Activated CD4-positive, alpha-beta T cell treated with anti-CD3 and anti-CD28 coated beads, Interleukin-2, amount 50 U/mL, for 16 hours (primary cell): ENCODE results near the gene HDAC10.
A peak's percentile ranks its signal among the peaks of the same experiment; 100 is the strongest.

Source experiments
- DNase-seq: peaks from one replicate; pipeline ENCODE4 v3.0.0-alpha.2; 2020

The HDAC10 gene, protein sequence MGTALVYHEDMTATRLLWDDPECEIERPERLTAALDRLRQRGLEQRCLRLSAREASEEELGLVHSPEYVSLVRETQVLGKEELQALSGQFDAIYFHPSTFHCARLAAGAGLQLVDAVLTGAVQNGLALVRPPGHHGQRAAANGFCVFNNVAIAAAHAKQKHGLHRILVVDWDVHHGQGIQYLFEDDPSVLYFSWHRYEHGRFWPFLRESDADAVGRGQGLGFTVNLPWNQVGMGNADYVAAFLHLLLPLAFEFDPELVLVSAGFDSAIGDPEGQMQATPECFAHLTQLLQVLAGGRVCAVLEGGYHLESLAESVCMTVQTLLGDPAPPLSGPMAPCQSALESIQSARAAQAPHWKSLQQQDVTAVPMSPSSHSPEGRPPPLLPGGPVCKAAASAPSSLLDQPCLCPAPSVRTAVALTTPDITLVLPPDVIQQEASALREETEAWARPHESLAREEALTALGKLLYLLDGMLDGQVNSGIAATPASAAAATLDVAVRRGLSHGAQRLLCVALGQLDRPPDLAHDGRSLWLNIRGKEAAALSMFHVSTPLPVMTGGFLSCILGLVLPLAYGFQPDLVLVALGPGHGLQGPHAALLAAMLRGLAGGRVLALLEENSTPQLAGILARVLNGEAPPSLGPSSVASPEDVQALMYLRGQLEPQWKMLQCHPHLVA

DNA sequence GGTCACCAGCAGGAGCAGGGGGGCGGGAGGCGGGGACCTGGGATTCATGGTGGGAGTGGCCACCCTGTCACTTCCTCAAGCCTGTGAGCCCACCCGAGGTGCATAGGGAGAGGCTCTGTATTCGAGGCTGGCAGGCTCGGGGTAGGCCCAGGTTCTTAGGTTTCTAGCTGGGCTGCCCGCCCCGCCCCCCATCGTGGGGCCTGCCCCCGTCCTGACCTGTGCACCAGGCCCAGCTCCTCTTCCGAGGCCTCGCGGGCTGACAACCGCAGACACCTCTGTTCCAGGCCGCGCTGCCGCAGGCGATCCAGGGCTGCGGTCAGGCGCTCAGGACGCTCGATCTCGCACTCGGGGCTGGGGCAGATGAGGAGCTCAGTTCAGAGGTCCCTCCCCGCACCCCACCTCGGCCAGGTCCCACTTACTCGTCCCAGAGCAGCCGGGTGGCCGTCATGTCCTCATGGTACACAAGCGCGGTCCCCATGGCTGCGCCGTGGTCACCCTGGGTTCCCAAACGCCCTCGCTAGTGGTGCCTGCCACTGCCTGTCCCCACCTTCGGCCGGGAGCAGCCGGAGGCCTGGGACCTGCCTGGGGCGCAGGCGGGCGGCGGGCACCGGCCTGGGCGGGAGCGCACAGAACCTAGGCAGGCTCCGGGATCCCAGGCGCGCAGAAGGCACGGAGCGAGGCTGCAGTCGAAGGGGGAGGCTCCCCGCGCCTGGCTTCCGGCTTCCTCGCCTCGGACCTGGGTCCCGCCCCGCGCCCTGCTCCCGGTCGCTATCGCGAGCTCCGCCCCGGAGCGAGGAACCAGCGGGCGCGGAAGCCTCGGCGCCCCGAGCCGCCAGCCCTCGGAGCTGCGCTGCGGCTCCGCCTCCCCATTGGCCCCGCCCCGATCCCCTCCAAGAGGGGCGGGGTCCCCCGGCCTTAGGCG is at the start of gene HDAC10:
TSS of gene HDAC10 (minus strand) at position 711 of the 922 bp plus-strand sequence. CDS start at position 478, 233 bp downstream.
- peak; percentile 87 for DNase-seq

DNA sequence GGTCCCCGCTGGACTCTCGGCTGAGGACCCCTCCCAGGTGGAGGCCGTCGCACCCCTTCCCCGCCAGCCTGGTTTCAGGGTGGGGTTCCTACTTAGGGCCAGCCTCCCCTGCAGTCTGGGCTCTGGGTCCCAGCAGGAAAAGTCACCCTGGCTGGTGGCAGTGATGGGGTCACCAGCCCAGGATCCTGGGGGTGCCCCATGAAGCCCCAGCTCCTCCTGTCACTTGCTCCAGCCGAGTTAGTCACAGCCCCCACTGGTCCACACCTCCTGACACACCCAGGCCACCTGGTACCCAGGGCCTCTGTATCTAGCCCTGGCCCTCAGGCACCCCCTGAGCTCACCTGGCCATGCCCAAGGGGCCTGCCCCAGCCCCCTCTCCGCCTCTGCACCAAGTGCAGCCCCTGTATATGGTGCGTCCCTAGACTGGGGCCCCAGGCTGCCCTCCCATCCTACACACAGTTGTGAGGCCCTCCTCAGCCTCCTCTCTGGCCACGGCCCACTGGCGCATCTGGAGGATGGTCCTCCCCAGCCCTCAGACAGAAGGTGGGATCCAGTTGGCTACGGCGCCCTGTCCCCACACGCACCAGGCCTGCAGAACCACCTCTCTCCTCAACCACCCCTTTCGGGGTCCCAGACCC is 49.7 kb upstream of the HDAC10 start:
- DNase-seq, result no peak

DNA sequence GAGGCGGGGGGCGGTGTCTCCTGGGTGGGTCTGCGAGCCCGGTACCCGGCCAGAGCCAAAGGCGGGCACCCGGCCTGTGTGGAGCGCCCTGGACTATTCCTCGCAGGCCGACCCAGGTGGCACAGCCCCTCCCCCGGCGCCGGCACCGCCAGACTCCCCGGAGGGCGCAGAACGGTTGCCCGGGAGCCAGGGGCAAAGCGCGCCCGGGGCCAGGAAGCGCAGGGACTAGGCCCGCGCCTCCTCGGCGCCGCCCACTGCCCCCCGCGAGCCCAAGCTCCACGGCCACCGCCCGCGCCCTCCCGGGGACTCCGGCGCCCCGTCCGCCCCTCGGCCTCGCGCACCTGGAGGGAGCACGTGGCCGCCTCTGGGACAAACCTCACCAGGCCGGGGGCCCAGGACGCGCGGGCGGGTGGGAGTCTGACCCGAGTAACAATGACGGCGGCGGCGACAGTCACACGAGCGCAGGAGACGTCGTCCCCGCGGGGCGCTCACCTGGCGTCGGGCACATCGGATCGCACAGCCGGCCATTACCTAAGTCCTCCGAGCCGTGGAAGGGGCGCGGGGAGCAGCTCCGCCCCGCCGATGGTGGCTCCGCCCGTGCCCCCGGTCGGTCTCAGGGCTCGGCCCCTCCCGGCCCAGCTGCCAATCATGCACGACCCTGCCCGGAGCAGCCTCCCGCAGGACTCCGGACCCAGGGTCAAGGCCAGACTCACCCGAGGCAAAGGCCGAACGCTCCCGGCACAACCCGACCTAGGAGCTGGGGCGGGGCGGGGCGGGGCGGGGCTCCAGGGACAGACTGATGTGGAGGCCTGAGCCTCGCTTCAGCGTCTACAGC is 48.9 kb upstream of the HDAC10 start:
- no peak for DNase-seq

DNA sequence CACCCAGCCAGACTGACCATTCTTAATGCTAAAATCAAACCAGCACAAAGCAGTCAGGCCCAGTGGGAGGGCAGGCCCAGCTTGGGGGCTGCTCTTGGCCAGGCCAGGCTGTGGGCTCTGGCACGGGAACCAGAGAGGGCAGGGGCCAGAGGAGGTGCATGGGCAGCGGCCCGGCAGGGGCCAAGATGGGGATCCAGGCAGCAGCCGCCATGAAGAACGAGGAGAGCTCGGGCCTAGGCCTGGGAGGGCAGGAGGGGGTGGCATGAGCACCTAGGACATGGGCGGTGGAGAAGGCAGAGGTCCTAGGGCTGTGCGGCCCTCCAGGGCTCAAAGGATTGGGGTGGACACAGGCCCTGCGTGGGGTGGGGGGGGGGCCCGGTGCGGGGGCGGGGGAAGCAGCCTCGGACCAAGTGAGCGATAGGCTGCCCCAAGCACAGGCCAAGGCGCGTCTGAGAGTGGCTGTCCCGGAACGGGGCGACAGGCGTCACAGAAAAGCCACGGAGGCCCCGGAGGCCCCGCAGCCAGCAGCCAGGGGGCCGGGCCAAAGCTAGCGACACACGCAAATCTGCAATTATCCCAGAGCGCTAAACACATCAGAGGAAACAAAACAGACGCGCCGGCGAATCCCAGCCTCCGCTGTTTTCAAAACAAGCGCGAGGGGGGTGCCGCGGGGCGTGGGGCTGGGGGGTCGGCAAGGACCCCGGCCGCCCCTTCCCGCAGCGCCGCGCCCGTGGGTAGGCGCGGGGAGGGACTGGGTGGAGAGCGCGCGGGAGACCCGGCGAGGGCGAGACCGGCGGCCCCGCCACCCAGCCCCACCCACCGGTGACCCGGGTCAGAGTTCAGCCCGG is 48.1 kb upstream of the HDAC10 start:
- DNase-seq, result no peak

DNA sequence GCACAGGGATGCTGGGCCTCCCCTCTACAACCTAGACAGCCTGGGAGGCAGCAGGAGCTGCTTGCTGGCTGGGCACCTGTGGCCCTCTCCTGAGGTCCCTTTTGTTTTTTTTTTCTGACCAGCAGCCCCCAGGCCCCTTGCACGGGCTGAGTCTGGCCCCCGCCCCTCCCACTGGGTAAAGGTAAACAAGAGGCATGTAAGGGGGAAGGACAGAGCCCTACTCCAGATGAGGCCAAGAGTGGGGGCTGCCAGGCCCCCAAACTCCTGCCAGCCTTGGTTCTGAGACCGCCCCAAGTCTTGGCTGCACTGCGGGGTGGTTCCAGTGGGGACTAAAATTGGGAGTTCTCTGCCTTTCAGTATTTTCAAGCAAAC is 47.2 kb upstream of the HDAC10 start:
- DNase-seq, result no peak

DNA sequence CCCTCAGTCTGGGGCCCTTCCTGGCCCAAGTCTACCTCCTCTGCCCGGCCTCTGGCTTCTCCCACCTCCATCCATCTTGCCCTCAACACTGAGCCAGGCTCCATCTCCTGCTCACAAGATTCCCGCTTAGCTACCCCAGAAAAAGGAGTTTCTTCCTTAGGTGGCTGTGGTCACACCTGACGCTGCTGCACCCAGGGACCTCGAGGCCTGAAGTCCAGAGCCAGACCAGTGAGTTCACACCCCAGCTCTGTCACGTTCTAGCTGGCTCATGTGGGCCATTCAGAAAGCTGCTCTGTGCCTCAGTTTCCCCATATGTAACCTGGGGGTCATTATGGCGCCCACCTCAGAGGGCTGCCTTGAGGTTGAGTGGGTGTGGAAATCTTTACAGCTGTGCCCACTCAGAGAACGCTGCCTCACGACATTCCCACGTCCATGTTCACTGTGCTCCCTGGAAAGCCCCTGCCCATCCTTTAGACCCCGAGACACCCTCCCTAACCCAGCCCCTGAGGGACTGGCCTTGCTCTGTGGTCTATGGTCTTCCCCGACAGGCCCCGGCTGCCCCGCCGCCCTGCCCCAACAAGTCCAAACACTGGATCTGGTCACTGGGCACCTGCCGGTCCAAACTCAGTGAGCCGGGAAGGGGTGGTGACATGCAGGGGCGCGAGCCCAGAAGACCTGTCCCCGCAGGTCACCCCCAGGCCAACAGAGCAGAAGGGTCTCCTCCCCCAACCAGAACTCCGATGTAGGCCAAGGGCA is 46.6 kb upstream of the HDAC10 start:
- DNase-seq, result no peak

DNA sequence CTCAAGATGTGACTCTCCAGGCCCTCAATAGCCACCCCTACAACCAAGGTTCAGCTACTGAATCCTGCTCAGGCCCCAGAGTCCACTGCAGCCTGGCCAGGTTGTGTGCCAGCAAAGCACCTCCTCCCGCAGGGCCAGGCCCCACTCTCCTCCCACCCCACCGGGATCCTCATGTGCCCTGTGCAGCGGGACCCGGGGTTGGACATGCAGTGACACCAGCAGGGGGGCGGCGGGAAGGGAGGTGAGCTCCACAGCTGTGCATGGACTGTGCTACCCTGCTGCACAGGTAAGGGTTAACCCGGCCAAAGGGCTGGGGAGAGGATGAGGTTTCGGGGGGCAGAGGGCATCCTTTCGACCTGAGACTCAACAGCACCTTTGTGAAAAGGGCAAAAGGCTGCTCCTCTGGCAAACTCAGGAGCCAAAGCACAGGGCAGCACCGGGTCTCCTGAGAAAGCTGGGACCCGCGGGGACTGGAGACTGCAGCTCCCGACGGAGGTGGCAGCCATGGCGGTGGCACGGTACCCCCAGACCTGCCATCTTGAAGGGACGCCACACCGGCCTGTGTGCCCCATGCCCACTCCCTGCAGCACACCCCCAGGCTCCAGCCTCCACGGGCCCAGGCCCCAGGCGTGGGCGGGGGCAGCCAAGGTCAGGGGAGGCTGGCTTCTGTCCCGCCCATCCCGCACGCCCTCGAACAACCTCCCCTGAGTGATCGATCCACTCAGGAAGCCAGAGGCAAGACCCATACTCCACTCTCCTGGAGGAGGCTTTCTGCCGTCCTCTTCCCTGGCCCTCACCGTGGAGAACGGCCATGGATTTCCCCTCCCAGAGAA is 45.8 kb upstream of the HDAC10 start:
- no peak for DNase-seq

DNA sequence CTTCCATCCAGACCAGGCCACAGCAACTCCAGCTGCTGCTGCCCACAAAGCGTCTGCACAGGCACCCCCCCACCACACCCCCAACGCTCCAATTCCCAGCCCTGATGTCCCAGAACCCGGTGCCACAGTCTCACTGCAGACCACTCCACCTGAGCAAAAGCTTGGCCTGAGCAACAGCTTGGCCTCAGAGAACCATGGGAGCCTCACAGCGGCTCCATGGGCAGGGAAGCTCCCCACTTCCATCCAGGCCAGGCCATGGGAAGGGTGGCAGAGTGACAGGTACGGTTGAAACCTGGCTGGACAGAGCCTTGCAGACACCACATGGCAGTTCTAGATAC is 43.2 kb upstream of the HDAC10 start:
- DNase-seq, result no peak

DNA sequence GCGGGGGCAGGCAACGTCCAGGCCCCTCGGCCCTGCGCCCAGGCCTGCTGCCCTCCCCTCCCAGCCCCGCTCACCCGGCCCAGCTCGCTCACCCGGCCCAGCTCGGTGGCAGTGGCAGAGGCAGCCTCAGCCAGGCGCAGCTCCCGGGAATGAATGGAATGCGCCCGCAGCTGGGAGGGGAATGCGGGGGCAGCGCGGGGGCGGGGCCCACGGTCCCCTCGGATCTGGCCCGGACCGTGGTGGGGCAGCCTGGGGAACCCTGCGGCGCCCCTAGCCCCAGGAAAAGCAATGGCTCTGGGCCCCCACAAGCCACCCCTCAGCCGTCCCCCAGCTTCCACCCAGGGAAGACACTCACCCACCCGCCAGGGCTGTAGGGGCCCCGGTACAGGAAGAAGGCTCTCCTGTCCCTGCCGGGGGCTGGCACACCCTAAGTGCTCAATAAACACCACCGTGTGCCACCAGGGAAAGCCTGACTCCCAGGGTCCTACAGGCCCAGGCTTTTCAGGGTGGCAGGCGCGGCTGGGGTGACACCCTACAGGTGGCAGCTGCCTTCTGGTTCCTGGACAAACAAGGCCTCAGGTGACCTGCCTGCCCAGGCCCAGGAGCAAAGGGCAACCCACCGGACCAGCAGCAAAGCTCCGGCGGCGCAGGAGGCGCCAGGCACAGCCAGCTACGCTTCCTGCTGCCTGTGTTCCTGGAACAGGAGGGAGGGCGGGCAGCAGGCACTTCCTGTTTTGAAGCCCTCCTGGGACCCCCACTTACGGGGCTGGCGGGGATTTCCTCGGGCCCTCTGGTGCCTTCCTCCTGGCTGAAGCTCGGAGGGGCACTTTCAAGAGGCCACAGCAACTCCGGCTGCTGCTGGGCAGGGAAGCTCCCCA is 42.6 kb upstream of the HDAC10 start:
- DNase-seq, result no peak

DNA sequence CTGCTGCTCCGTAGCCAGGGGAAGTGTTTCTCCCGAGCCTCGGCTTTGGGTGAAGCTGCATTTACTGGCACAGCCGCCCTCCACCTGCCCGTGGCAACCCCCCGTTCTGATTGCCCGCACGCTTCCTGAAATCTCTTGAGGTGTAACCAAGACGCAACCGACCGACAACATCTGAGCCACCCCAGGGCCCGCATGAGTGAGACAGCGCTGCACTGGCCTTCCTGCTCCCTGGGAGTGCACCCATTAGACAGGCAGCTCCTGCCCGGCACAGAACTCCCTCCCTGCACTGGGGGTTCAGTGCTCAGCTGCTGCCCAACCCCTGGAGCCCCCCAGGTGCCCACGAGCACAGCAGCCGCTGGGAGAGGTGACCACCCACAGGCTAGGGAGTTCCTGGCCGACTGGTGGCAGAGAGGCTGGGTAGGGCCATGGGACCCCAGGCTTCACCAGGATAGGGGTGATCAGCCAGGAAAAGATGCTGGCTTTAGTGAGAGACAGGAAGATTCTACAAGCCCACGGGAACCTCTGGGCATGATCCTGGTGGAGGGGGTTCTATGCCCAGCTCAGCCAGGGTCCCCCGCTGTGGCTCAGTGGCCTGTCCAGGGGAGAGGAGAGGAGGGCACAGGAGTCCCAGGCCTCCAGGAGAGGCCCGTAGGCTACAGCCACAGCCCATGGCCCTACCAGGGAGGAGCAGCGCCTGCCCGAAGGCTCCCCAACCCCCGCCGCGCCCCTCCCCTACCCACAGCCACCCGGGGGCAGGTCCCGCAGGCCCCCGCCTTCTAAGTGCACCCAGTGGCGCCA is 41.8 kb upstream of the HDAC10 start:
- DNase-seq, result no peak

DNA sequence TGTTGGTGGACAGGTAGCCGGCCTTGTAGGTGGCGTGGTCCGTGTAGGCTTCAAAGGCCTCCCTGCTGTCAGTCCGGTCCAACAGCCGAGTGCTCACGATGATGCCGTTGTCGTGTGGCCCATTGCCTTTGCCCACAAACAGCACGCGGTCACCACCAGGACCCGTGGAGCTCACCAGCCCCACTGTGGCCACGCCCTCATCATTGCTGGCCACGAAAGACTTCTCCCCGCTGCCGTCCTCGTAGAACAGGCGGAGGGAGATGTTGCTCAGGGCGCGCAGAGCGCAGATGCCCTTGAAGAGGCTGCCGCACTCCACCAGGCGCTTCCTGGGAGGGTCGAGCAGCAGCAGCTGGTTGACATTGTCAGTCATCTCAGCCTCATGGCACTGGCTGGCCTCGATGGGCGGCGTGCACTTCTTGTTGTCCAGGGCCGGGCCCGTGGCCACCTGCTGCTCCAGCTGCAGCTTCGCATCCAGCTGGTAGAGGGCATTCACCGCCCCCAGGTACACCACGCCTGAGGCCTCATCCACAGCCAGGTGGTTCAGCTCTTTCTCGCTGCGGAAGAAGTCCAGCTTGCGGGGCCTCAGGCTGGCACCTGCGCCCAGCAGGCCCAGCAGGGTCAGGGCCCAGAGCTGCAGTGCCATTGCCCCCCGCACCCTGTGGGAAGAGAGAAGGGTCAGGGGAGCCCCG is 39.0 kb upstream of the HDAC10 start:
- DNase-seq, result no peak

DNA sequence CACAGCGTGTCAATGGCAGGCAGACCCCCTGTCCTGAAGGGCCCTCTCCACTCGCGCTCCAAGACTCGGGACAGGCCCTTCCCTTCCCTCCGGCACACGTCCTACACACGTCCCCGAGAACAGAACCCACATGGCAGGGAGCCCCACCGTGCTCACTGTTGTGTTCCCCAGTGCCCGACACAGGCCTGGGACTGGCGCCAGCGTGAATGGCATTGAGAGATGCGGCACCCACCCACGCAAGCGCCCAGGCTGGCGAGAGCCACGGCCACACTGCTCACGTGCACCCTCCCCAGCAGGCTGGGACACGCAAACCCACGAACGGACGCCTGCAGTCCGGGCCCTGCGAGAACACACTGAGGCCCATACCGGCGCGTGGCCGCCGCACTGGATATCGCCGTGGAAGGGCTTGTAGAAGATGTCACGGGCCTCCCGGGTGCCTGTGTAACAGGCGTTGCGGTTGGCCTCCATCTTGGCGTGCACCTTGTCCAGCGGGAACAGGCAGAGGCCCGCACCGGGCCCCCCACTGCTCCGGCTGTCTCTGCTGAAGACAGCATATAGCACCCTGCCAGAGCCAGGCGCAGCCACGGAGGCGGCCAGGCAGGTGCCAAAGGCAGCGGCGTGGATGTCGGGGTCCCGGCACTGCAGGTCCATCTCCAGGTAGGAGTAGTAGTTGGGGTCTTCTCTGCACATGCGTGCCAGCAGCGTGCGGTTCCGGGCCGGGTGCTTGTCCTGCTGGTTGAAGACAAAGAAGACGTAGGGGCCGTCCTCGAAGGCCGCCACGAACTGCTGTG is 38.3 kb upstream of the HDAC10 start:
- no peak for DNase-seq

DNA sequence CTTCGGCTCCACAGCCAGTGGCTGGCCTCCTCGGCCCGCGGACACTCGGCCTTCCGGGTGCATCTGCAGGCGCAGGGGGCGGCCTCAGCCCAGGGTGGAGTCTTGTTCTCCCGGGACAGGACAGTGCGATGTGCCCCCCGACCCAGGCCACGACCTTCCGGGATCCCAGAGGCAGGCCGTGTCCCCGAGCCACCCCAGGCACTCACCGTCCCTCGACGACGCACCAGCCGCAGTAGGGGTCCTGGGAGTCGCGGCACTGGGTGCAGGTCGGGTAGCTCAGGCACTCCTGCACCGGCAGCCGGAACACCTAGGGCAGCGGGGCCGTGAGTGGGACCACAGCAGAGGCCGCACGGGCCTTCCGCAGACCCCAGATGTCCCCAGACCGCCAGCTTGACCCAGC is 36.7 kb upstream of the HDAC10 start:
- no peak for DNase-seq

DNA sequence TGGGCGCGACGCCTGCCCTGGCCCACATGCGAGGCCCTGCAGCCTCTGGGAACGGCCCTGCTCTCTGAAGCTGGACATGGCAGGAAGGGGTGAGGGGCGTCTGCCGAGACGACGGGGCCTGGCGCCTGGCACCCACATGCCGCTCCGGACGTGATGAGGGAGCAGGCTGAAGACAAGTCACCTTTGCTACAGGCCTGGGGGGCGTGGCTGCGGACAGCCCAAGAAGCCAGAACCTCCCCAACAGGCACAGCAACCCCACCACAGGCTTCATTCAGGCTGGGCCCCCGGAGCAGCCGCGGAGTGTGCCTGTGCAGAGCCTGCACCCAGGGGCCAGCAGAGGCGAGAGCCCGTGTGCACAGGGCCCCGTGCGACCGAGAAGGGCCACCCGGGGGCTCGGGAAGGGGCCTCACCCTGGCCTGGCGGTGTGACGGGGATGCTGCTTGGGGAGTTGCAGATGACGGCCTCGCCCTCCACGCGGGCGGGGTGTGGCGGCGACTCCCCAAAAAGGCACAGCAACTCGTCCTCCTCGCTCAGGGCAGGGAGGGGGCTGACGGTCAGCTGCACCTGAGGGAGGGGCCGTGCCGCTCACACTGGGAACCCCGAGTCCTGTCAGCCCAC is 35.7 kb upstream of the HDAC10 start:
- DNase-seq, result no peak

DNA sequence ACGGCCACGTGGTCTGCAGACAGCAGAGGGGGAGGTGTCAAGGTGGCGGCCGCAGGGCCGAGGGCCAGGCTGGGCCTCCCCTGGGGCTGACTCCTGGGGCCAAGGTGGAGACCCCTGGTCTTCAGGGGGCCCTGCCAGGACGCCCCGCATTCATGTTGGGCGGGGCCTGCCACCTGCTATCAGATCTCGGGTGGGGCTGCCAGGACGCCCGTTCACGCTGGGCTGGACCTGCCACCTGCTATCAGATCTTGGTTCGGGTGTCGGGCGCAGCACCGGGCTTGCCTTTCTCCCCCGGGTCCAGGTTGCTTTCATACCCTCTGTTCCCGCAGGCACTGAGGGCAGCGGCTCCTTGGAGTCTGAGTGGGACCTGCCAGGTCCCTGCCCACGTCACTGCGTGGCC is 35.2 kb upstream of the HDAC10 start:
- no peak for DNase-seq
